Epithelial cell of prostate (primary cell): ENCODE measurements around the gene SRPX2.
"Not testable (repeated sequence)": the region's sequence is repeated elsewhere in the genome, so short reads cannot be mapped to it uniquely, and the experiment has no call there.

Source experiments
- DNase-seq: peaks from one replicate; pipeline ENCODE4 v3.0.0-alpha.2; 2011; ENCODE audit warnings: low read depth, low spot score
- H3K27ac ChIP-seq: fragments of 450-650 bp; 2 replicates; pipeline ENCODE4 v1.5.1; 2017; ENCODE audit warnings: mild to moderate bottlenecking

SRPX2 gene

DNA sequence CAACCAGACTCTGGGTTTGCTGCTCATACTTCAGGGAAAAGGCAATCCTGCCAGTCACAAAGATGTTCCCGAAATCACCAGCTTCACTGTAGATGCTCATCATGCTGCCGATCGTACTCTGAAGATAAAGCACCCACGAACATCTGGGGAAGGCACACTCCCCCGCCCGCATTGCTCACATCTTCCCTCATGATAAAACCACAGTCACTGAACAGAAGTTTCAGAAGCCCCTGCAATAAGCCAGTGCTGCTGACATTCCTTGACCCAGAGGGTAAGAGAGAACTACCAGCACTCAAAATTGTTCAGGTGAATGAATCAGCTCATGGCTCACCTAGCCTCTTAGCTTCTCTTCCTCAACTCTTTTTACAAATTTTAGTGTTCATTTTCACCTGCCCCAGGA is 43.1 kb downstream of the SRPX2 start:
- no peak overlapping the region for H3K27ac ChIP-seq
- DNase-seq: no peak

DNA sequence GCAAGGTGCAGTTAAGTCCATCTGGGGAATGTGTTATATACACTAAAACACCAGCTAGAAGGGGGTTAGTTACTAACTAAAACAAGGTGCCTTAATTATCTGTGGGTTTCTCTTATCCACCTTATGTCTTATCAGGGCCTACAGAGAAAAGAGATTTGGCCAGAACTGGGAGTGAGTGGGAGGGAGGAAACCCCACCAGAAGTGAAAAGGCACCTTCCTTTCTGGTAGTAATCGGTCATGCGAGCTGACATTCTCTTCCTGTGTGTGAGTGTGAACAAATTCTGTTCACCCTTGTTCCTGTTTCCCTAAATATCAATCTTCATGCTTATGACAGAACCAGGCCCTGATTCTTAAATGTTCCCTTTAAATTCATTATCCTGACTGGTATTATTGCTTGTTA is 43.5 kb downstream of the SRPX2 start:
- DNase-seq: no peak
- H3K27ac ChIP-seq: no peak overlapping the region

DNA sequence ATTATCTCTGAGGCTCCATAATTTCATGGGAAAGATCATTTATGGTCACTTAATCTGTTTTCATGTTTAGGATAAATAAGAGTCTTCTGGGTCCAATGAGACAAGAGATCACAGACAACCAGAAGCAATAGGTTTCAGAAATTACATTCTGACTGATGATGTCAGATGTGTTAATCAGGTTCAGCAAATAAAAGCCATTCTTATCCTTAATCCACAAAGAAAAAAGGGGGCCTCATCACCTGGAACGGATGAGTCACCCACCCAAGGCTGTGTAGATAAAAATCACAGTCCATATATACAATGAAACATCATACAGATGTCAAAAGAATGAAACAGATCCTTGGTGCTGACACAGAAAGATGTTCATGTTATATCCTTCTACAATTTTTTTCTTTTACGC is 51.3 kb downstream of the SRPX2 start:
- H3K27ac ChIP-seq: peak overlapping the region; percentile 54
- no peak for DNase-seq

- peak; percentile 45 for DNase-seq
- peak overlapping the region; percentile 54 for H3K27ac ChIP-seq
These were observed 52.0 kb downstream of the SRPX2 start for GRCh38 chrX:100695991-100696390.

DNA sequence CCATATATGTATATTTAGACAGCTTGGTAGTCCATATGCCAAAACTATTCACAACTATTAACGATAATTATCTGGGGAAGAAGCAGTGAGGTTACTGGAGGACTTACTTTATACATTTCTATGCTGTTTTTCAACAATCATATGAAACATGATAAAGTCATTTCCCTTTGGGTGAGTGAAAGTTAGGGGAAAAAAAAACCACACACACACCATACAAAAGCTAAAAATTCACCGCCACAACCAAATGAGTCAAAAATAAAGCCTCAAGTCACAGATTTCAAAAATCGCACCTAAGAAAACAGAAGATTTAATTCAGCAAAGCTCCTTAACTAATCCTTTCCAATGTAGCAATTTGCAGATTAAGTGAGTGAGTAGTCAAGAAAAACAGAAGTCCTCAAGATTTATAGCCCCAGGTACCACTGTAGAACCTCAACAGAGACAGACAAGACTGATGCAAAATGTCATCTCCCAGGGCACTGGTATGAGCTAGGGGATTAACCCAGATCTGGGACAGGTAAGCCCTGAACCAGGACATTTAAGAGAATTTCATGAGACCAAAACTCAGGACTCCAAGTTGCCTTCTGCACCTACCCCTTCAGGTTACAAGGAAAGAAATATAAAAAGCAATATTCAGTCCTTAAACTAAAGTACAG is 52.8 kb downstream of the SRPX2 start:
- H3K27ac ChIP-seq: no peak overlapping the region
- DNase-seq: no peak

- H3K27ac ChIP-seq: no peak overlapping the region
These were observed 54.6 kb downstream of the SRPX2 start for GRCh38 chrX:100698551-100698950.

DNA sequence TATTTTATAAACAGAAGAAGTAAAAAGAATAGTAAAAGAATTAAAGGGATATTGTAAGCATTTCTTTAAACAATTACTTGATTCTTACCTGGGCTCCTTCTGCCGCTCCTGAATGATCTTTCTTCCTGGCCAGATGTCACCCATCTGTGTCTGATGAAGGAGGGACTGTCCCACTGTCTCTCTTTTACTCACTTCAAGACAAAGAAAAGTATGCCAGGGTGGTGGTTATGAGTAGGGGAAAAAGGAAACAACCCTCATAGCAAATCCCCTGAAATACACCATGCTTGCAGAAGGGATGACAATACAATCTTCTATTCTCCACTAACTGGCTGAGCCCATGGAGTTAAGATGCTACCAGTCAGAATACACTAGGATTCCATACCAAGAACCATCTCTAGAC is 56.8 kb downstream of the SRPX2 start:
- no peak overlapping the region for H3K27ac ChIP-seq
- no peak for DNase-seq

More at GRCh38 chrX:100698551-100698950, 54.6 kb downstream of the SRPX2 start:
- no peak for DNase-seq

DNA sequence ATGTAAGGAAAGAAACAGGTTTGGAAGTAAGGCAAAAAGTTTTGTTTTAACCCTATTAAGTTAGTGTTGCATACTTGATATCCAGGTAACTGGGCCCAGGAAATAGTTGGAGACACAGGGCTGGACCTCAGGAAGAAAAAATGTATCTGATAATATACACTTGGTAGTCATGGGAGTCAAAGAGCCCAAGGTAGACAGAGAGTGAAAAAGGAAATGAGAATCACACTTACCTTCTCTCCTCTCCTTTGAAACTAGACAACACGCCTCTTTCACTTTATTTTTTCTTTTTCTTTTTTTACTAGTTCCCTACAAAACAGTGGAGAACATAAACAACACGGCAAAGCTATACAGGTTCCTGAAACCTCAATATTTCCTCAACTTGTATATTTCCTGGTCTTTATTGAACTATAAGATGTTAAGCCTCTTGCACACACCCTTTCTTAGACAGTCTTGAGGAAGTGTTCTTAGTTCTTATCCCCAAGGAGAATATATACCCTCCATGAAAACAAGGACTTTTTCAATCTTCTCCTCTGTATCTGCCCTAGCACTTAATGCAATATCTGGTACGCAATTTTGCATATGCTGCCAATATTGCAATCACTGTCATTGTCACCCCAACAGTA is 60.7 kb downstream of the SRPX2 start:
- no peak for DNase-seq
- no peak overlapping the region for H3K27ac ChIP-seq

- DNase-seq: no peak
These were observed 66.8 kb downstream of the SRPX2 start for GRCh38 chrX:100710816-100711215.

GRCh38 chrX:100717363-100717762 is 73.4 kb downstream of the SRPX2 start:
- DNase-seq: no peak

More at GRCh38 chrX:100710816-100711215, 66.8 kb downstream of the SRPX2 start:
- no peak overlapping the region for H3K27ac ChIP-seq

GRCh38 chrX:100719139-100719538 is 75.1 kb downstream of the SRPX2 start:
- H3K27ac ChIP-seq: no peak overlapping the region
- DNase-seq: no peak

More at GRCh38 chrX:100717363-100717762, 73.4 kb downstream of the SRPX2 start:
- H3K27ac ChIP-seq: no peak overlapping the region

- no peak overlapping the region for H3K27ac ChIP-seq
- no peak for DNase-seq
These were observed 76.3 kb downstream of the SRPX2 start for GRCh38 chrX:100720301-100720700.

GRCh38 chrX:100721328-100721727 is 77.3 kb downstream of the SRPX2 start:
- DNase-seq: no peak
- H3K27ac ChIP-seq: no peak overlapping the region

DNA sequence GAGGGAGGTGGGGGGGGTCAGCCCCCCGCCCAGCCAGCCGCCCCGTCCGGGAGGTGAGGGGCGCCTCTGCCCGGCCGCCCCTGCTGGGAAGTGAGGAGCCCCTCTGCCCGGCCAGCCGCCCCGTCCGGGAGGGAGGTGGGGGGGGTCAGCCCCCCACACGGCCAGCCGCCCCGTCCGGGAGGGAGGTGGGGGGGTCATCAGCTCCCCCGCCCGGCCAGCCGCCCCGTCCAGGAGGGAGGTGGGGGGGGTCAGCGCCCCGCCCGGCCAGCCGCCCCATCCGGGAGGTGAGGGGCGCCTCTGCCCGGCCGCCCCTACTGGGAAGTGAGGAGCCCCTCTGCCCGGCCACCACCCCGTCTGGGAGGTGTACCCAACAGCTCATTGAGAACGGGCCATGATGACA is 80.0 kb downstream of the SRPX2 start:
- not testable (repeated sequence) for DNase-seq, H3K27ac ChIP-seq
